Measurements from ENCODE around the gene VAC14. TPM values are rescaled to one million over a fixed set of nuclear protein-coding genes. Genes with fewer than 3 reads are reported as not detected.

The VAC14 gene
- total RNA-seq, 1 experiment from 2014 or later: 92.3 TPM

DNA sequence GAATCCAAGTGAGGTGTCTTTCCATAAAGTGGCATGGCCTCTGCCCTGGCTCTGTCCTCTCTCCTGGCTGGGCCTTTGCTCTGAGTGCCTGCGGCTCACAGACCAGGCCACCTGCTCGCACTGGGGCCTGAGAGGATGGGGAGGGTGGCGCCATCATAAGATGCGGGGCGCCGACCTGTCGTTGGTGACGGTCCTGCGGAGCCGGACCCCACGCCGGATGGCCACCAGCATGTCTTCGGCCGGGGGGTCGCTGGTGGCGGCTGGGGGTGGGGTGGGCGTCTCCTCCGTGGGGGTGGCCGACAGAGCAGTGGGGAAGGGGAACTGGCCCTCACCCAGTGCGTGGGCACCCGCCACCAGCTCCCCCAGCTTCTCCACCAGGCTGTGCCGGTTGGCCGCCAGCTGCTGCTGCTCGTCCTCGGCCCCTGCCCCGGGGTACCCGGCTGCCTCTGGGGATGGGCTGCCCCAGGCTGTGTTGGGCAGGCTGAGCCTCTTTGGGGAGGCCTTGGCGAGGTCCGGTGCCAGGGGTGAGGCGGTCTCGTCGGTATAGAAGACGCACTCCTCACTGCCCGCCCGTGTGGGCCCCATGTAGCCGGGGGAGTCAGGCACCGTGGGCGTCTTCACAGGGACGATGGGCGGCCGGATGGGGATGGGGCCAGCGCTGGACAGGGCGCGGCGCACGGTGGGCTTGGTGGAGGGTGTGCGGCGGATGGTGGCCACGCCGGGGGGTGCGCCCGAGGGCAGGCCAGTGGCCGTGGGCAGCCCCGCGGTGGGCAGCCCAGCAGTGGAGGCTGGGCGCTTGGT lies 137.2 kb downstream of the VAC14 start:
- no peak for DNase-seq (ENCODE audit: low spot score)

DNA sequence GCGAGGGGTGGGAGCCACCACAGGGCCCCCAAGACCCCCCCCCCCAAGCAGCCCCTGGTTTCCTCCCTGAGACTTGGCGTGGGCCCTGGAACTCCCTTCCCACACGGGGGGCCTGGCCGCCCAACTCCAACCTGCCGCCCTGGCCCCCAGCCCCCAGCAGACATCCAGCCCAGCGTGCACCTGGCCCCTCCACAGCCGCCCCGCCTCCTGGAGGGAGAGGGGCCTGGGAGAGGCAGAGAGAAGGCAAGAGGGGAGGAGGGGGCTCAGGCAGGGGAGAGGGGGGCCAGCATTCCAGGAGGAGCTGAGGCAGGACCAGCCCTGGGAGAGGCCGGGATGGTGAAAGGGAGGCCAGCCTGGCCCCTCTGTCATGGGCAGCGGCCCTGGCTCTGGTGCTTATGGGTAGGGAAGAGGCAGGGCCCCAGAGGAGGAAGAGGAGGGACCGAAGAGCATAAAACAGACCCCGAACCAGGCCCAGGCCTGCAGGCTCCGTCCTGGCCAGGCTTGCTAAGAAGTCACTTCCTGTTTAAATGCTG lies 137.9 kb downstream of the VAC14 start:
- no peak for DNase-seq (ENCODE audit: low spot score)

DNA sequence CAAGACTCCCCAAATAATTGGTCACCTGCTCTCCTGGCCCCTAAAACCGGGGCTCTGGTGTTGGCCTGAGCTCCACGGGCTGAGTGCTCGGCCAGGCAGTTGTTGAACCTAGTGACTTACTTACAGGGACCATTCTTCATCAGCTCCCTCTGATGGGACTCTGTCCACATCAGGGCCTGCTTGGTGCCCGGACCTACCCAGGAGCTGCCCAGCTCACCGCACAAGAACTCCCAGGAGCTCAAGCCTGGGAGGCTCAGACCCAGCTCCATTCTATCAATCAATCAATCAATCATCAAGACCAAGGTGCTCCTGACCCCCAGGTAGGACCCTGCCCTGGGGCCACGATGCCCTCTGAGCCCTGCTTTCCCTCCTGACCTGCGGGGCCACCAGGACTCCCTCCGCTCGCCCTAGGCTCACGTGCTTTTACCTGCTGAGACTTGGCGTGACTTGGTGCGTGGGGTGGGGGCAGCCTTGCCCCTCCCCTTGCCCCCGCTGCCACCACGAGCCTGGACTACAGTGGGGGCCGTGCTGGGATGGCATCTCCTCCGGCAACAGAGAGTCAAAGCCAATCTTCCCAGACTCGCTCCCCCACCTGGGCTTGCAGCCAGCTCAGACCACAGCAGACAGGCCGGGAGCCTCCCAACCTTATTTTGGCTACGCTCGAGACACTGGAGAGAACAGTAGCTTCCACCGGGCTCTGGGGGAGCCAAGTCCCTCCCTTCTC lies 138.9 kb downstream of the VAC14 start:
- DNase-seq (ENCODE audit: low spot score): no peak

DNA sequence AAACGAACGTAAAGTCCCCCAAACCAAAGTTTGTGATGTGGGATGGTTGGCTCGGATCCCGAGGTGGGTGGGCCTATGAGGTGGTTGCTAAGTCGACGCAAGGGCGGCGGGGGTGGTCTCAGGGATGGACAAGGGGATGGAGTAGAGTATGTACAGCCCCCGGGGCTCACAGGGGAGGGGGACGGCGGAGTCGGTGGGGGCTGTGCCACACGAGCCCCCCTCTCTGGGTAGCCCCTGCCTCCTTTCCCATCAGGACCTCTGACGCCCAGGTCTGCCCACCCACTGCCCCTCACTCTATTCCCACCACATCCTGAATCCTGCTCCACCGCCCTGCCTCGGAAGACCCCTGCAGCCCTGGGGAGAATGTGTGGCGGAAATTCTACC lies 139.4 kb downstream of the VAC14 start:
- no peak for DNase-seq (ENCODE audit: low spot score)

DNA sequence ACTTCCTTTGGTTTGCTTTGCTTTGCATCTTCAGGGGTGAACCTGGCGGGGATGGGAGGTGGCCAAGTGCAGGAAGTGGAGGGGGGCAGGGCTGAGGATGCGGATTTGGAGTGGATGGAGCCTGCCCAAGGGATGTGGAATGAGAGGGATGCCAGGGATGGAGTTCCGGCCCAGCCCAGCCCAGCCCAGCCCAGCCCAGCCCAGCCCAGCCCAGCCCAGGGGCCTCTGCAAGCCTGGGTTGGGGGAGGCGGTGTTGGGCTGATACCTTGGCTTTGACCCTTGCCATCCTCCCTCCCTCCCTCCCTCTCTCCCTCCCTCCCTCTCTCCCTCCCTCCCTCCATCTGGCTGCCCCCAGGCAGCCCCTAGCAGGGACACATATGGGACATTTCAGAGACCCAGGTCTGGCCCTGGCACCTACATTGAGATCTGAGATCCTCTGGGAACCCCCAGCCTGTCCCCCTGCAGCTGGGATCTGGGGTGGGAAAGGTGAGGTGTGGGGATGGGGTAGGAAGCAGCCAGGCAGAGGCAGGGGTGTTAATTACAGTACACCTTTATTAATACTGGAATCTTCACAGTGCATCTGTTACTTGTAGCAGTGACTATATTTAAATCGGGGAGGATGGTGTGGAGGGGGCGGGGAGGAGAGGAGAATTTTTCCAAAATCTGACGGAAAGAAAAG lies 140.1 kb downstream of the VAC14 start:
- DNase-seq (ENCODE audit: low spot score): no peak

DNA sequence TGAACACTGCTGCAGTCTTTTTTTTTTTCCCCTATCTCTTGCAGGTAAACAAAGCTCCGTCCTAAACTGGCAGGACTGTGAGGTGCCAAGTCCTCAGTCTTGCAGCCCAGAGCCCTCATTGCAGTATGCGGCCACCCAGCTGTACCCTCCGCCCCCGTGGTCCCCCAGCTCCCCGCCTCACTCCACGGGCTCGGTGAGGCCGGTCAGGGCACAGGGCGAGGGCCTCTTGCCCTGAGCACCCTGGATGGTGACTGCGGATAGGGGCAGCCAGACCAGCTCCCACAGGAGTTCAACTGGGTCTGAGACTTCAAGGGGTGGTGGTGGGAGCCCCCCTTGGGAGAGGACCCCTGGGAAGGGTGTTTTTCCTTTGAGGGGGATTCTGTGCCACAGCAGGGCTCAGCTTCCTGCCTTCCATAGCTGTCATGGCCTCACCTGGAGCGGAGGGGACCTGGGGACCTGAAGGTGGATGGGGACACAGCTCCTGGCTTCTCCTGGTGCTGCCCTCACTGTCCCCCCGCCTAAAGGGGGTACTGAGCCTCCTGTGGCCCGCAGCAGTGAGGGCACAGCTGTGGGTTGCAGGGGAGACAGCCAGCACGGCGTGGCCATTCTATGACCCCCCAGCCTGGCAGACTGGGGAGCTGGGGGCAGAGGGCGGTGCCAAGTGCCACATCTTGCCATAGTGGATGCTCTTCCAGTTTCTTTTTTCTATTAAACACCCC lies 140.8 kb downstream of the VAC14 start:
- DNase-seq (ENCODE audit: low spot score): no peak

DNA sequence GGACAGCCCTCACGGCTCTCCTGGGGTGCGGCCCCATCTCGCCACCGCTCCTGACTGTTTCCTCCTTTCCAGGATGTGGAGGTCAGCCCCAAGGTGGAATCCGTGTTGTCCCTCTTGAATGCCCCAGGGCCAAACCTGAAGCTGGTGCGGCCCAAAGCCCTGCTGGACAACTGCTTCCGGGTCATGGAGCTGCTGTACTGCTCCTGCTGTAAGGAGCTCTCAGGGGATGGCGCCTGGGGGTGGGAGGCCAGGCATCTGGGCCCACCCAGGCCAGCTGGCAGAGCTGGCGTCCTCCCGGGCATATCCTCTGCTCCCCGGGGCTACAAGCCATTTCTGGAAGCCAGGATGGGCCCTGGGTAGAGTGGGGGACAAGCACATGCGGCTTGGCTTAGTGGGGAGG lies 141.4 kb downstream of the VAC14 start:
- DNase-seq (ENCODE audit: low spot score): no peak

DNA sequence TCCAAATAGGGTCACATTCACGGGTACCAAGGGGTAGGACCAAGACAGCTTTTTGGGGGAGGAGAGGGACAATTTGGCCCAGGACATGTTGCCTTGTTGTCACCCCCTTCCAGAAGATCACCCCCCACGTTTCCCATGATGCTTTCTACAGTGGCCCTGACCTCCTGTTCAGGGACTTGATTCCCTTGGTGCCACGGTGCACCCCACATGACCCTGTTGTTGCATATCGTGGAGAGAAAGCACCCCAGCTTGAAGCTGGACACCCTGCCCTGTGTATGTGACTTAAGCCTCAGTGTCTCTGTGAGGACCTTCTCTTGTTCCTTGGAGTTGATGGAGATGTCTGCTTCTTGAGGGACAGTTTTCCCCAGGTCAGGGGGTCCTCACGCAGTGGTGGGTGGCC lies 142.0 kb downstream of the VAC14 start:
- DNase-seq (ENCODE audit: low spot score): no peak

DNA sequence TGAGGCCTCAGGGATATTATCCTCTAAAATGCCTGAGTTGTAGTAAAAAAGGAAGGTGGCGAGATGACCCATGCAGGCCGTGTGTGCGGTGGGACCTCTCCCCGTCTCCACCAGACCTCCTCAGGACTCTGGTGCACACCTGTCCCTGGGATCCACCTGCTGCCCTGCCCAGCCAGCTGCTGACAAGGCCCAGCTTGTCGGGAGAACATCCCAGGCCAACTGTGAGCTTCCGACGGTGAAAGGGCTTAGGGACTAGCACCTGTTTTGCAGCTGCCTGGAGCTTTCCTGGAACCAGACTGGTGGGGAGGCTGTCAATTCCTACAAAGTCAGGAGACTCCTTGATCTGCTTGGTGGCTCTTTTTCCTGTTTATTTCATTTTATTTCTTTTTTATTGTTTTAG lies 143.0 kb downstream of the VAC14 start:
- DNase-seq (ENCODE audit: low spot score): no peak

DNA sequence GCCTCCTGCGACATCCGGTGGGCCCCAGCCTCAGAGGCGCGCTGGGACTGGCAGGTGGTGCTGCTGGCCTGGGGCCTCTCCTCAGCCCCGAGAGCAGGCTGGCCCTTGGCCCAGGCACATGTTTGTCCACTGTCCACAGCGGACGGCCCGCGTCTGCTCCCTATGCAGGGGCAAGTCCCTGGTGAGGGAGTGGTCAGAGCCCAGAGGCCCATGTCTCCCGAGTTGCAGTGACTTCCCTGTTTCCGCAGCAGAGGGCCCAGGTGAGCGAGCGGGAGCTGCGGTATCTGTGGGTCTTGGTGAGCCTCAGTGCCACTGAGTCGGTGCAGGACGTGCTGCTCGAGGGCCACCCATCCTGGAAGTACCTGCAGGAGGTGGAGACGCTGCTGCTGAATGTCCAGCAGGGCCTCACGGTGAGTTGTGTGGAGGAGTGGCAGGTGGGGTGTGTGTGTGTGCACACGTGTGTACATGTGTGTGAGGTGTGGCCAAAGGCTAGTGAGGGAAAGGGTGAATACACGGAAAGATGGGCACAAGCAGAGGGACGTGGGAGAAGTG lies 144.2 kb downstream of the VAC14 start:
- DNase-seq (ENCODE audit: low spot score): no peak

DNA sequence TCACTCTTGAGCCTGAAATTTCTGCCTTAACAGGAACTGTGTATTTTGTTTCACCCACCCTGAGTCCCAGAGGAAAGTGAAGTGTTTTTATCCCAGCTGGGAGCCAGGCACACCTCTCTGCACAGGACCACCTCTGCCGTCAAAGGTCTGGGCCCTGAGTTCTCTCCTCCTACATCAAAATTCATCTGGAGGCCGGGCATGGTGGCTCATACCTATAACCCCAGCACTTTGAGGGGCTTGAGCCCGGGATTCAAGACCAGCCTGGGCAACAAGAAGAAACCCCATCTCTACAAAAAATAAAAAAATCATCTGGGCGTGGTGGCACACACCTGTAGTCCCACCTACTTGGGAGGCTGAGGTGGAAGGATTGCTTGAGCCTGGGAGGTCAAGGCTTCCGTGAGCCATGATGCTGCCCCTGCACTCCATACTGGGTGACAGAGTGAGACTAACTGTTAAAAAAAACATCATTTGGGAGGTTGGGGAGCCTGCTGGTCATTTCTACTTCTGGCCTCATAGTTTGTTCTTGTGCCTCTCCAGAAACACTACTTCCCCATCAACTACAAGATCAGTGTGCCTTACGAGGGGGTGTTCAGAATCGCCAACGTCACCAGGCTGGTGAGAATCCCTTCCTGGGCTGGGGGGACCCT lies 144.8 kb downstream of the VAC14 start:
- no peak for DNase-seq (ENCODE audit: low spot score)

DNA sequence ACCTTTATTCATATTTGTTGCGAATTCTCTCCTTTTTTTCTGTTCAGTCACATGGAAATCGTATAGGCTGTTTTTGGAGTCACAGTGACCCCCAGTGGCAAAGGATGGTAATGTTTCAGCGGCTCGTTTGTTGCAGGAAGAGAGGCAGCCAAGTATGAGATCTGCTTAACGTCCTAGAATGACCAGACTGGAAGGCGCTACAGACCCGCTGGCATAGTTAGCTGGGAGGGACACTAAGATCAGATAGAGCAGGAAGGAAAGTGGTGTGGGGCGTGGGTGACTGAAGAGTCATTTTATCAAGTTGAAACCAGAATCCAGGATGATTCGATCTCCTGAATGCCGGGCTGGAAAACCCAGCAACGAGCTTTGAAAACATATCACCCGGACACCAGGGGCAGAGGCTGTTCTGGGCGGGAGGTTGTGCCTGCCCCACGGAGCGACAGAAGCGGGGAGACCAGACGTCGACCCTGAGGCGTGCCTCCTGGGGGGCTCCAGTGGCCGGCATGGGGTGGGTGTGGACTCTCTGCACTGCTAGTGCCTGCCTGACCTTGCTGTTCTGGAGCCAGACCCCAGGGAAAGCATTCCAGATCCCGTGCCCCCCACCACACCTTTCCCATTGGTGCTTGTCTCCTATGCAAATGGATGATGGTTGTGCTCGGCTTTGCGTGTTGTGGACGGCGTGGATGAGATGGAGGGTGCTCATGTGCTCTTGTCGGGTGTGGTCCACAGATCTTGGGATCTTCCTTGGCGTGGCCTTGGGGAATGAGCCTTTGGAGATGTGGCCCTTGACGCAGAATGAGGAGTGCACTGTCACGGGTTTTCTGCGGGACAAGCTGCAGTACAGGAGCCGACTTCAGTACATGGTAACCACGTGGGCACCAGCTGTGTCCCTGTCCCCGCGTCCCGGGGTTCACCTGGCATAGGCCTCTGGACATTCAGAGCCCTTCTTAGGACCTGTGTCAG lies 146.9 kb downstream of the VAC14 start:
- peak; percentile 95 for DNase-seq (ENCODE audit: low spot score)

DNA sequence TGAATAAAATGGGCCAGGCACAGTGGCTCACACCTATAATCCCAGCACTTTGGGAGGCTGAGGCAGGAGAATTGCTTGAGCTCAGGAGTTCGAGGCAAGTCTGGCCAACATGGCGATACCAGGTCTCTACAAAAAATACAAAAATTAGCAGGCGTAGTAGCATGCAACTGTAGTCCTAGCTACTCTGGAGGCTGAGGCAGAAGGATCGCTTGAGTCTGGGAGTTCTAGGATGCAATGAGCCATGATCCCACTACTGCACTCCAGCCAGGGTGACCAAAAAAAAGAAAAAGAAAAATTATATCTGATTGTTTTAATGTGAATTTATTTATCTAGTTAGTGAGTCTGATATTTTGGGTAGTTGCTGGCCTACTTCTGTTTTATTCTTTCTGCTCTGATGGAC lies 147.6 kb downstream of the VAC14 start:
- DNase-seq (ENCODE audit: low spot score): no peak

DNA sequence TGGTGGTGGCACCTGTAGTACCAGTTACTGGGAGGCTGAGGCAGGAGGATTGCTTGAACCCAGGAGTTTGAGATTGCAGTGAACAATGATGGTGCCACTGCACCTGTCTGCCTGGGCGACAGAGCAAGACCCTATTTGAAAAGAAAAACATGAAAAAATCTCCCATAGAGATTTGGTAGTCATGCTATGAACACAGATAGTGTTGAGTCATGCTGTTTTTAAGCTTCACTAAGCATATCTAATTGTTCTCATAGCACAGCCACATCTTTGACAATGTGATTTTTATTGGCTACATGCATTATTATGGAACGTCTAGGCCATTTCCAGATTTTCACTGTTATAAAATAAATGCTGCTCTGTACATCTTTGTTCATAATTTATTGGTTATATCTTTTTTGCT lies 148.6 kb downstream of the VAC14 start:
- no peak for DNase-seq (ENCODE audit: low spot score)

DNA sequence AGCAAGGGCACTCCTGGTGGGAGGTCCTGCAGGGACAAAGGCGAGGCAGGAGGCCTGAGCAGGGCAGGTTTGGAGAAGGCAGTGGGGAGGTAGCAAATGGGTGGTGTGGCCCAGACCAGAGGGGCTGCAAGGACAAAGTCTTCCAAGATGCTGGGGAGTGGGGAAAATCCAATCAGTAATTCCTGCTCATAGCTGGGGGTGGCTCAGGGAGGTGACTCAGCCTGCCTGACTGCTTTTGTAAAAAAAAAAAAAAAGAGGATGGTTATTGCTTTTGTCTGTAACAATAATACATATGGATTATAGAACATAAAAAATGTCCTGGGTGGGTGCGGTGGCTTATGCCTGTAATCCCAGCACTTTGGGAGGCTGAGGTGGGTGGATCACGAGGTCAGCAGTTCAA lies 149.4 kb downstream of the VAC14 start:
- no peak for DNase-seq (ENCODE audit: low spot score)

DNA sequence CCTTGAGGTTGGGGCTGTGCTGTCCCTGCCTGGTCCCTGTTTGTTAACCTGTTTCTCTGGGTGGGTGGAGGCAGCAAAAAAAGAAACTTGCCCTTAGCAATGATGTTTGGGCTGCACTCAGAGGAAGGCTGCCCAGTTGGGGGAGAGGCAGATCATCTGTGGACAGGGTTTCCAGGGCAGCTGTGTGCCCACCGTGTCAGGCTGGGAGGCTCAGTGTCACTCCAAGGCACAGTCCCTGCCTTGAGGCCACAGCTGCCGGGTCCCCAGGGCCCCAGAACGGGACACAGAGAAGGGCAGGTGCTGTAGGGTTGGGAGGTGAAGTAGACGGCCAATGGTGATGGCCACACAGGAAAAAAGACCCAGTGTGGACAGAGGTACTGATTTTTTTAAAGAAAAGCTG lies 150.7 kb downstream of the VAC14 start:
- no peak for DNase-seq (ENCODE audit: low spot score)

DNA sequence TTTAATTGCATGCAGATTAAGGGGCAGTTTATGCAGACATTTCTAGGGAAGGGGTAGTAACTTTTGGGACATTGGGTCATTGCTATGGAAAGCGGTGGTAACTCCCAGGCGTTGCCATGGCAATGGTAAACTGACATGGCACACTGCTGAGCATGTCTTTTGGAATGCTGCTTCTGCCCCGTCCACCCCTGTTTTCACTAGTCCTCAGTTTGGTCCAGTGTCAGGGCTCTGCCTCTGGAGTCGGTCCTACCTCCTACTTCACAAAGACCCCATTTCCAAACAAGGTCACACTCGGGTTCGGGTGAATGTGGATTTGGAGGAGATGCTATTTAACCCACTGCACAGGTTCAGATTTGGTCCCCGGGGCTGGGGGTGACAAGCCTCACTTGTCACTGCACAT lies 151.7 kb downstream of the VAC14 start:
- no peak for DNase-seq (ENCODE audit: low spot score)

DNA sequence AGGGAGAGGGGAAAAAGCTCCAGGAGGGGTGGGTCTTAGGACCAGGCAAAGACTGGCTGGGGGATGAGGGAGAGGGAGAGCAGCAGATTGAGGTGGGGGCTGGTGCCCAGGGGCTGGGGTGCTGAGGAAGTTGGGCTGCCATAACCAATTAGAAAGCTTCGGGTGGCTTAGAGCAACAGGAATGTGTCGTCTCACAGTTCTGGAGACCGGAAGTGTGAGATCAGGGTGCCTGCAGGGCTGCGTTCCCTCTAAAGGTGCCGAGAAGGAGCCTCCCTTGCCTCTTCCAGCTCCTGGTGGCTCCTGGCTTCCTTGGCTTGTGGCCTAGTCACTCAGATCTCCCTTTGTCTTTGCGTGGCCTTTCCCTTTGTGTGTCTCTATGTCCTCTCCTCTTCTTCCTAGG lies 152.4 kb downstream of the VAC14 start:
- DNase-seq (ENCODE audit: low spot score): no peak

DNA sequence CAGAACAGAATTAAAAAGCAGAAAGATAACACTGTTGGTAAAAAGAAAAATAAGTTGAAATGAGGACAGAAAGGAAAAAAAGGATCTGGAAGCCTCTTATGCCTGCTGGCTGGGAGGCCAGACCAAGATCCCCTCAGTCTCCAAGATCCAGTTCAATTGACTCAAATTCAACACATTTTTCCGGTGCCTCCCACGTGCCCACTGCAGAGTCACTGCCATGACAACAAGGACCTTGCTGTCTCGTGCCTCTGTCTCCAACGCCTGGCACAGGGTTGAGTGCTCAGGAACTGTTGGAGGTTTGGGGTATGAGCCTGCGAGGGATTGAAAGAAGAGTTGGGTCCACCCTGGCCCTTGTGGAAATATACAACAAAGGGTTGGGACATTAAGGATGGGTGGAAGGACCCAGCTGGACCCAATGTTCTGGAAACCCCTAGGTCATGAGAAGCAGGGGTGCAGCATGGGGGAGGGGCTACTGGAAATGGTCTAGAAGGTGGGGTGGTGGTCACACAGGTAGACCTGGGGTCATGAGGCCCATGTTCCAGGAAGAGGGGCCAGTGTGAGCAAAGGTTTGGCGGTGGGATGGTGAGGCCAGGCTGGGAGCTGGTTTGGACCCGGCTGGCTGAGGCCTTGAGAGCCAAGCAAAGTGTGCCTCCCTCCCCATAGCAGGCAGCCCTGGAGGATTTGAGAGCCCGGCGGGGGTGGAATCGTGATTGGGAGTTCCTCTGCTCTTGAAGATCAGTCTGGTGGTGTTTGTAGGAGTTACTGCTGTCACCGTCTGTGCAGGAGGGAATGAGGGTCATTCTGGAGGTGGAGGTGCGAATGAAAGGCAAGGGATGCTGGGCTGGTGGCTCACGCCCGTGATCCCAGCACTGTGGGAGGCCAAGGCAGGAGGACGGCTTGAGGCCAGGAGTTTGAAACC lies 153.3 kb downstream of the VAC14 start:
- DNase-seq (ENCODE audit: low spot score): no peak
